Esophagus muscularis mucosa (tissue), 4 donors: ENCODE results near the gene ZC3H7A.

Source experiments
- EP300 ChIP-seq: sonication (generic); formaldehyde crosslinking; IDR thresholded peaks from one replicate; pipeline ENCODE4 v1.6.1; 2017; ENCODE audit warnings: antibody characterized with exemption
- POLR2A ChIP-seq: fragments of 450-650 bp; IDR thresholded peaks from one replicate; pipeline ENCODE4 v1.6.1; 2017; ENCODE audit warnings: antibody characterized with exemption, moderate library complexity, mild to moderate bottlenecking, low read depth
- POLR2AphosphoS5 ChIP-seq, 2 donors: sonication (generic); formaldehyde crosslinking; IDR thresholded peaks; one replicate each; pipeline ENCODE4 v1.6.1; 2017; ENCODE audit warnings: antibody characterized with exemption in 2 of 2
- TF ChIP-seq, protein P1 (sequence below), 3 experiments: fragments of 200-600 bp in 2 of 3; fragments of 450-650 bp in 1 of 3; sonication (generic) in 2 of 3; IDR thresholded peaks; one replicate each; pipeline ENCODE4 v1.5.1; 2017 to 2019; ENCODE audit warnings: antibody characterized with exemption in 3 of 3, mild to moderate bottlenecking in 2 of 3, moderate library complexity in 1 of 3

DNA sequence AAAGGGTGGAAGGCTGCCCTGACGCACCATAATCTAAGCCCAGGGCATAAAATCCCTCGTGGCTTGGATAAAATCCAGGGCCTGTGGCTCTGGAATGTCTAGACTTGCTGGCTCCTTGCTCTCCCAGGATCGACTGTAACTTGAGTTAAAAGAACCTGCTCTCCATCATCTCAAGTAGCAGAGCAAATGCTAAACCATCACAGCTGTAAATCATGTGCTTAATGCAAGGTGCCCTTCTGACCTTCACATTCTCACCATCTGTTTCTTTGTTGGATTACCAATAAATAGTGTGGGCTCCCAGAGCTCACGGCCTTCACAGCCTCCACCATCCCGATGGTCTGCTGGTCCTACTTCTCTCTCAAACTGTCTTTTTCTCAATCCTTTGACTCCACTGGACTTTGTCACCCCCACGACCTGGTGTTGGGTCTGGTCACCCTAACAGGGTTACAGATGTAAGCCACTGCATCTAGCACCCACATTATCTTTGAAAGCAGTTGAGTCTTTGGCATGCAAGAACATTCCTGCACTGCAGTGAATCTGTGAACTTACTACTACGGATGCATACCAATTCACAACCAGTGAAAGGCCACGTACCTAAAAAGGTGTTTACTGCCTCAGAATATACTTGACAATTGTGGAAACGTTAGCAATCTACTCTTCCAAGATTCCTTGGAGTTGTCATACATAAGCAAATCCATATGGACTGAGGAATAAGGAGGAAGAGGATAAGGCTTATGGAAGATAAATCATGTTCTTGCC is 39.0 kb upstream of the ZC3H7A start:
- TF ChIP-seq POLR2AphosphoS5 (IDR thresholded peaks at IDR 0.05) (no peak), POLR2A (no peak), EP300 (no peak)
- TF ChIP-seq, protein P1, sequence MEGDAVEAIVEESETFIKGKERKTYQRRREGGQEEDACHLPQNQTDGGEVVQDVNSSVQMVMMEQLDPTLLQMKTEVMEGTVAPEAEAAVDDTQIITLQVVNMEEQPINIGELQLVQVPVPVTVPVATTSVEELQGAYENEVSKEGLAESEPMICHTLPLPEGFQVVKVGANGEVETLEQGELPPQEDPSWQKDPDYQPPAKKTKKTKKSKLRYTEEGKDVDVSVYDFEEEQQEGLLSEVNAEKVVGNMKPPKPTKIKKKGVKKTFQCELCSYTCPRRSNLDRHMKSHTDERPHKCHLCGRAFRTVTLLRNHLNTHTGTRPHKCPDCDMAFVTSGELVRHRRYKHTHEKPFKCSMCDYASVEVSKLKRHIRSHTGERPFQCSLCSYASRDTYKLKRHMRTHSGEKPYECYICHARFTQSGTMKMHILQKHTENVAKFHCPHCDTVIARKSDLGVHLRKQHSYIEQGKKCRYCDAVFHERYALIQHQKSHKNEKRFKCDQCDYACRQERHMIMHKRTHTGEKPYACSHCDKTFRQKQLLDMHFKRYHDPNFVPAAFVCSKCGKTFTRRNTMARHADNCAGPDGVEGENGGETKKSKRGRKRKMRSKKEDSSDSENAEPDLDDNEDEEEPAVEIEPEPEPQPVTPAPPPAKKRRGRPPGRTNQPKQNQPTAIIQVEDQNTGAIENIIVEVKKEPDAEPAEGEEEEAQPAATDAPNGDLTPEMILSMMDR (IDR thresholded peaks at IDR 0.05): no peak
